ENCODE results near the gene PRTN3. TPM values are rescaled to one million over a fixed set of nuclear protein-coding genes. Genes with fewer than 3 reads are reported as not detected.

Gene PRTN3
- total RNA-seq, 3 donors from 2014 or later = not detected

DNA sequence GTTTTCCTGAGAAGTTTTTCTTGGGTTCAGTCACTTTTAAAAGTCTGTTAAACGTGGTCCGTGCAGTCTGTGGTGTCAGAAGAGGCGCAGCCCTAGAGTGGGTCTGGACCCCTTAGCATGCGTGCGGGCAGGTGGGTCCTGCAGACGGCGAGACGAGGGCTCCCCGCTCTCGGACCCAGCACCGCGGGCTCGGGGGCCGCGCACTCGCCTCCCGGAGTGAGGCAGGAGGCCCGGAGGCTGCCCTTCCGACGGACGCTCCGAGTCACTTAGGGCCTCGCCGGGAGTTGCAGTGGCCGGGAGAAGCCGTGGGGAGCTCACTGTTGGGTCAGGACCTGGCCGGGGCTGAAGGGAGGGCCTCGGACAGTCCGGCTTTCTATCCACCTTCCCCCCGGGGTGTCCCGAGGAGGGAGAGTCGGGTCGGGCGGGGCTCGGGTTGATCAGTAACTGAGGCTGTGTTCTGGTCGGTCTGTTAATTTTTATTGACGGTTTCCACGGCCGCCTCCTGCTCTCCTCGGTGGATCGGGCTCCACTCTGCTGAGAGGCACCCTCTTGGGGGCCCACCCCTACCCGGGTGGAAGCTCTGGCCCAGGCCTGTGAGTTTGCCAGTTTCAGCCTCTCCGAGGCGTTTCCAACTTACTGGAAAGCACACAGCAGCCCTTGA, 42.3 kb upstream of the PRTN3 start:
- TF ChIP-seq, protein P1, sequence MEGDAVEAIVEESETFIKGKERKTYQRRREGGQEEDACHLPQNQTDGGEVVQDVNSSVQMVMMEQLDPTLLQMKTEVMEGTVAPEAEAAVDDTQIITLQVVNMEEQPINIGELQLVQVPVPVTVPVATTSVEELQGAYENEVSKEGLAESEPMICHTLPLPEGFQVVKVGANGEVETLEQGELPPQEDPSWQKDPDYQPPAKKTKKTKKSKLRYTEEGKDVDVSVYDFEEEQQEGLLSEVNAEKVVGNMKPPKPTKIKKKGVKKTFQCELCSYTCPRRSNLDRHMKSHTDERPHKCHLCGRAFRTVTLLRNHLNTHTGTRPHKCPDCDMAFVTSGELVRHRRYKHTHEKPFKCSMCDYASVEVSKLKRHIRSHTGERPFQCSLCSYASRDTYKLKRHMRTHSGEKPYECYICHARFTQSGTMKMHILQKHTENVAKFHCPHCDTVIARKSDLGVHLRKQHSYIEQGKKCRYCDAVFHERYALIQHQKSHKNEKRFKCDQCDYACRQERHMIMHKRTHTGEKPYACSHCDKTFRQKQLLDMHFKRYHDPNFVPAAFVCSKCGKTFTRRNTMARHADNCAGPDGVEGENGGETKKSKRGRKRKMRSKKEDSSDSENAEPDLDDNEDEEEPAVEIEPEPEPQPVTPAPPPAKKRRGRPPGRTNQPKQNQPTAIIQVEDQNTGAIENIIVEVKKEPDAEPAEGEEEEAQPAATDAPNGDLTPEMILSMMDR (IDR thresholded peaks at IDR 0.05) = no peak
- intact Hi-C loops (cut with DNase I, micrococcal nuclease) = no loop called here
- DNase-seq = peak; percentile 81 to 87 (median 84)
- H3K9me3 ChIP-seq = no peaks in the 10 kb centered on the region
- H3K4me1 ChIP-seq (ENCODE audit: low read depth) = peaks cover 48% of the 10 kb centered on the region
- peak overlapping the region; percentile 84 for H3K4me3 ChIP-seq
- H3K36me3 ChIP-seq (ENCODE audit: low read depth) = peaks cover 5% of the 10 kb centered on the region
- ATAC-seq = peak; percentile 23

DNA sequence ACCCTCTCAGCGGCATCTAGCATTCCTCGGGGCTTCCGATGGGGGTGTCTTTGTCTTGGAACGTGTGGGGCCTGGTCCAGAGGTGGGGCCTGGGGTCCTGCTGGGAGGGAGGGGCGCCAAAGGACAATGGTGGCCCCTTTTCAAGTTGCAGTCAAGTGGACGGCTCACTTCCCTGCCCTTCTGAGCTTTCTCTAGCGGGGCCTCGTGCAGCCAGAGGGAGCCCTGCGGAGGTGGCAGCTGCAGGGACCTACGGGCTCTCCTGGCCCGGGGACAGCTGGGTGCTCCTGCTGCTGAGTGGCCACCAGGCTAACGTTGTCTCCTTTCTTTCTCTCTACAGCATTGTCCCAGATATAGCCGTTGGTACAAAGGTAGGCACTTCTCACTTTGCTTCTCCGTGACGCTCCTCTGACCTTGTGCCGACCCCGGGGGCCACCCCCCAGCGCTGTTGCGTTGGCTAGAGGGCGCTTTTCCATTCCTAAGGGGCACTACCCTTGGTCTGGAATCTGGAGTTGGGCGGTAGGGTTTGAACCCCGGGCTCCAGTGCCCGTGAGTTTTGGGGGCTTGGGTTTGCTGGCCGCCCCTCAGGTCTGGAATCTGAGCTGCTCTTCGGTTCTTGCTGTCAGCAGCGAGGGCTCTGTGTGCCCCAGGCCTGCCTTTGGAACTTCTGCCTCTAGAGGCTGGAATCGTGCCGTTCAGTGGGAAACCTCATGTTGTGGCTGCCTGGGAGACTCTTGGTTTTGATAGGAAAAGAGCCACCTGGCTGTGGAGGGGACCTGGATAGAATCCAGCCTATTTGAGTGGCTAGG, 41.5 kb upstream of the PRTN3 start:
- intact Hi-C loops (cut with DNase I, micrococcal nuclease) = no loop called here
- H3K4me1 ChIP-seq (ENCODE audit: low read depth) = peaks cover 48% of the 10 kb centered on the region
- no peak overlapping the region for H3K4me3 ChIP-seq
- ATAC-seq = no peak
- TF ChIP-seq, protein P1 (IDR thresholded peaks at IDR 0.05) = no peak
- peaks cover 6% of the 10 kb centered on the region for H3K36me3 ChIP-seq (ENCODE audit: low read depth)
- DNase-seq = peak in 1 of 3 donors; percentile 39
- no peaks in the 10 kb centered on the region for H3K9me3 ChIP-seq

DNA sequence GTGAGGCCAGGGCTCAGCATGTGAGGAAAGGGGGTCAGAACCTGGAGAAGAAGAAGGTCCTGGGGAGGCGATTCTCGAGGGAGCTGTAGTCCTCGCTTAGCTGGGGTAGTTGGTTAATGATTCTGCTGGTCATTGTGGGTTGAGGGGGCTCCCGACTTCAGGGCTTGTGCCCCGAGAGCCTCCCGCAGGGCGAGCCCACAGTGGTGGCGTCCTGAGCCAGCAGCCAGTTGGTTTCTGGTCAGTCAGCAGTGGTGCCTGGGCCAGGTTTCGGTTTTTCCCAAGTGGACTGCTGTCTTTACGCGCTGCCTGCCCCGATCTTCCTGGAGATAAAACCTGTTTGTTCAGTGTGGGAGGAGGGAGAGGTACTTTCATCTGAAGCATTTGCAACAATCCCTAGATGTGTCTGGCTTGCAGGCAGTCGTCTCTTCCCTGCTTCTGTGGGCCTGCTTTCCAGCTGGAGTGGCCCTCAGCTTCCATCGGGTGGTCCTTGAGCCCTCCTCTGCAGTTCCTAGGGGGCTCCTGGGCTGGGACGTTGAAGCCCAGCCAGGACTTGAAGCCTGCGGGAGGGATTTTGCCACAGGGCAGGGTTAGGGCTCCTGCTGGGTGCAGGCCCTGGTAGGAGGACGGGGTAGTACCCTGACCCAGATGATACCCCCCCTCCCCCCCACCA, 40.3 kb upstream of the PRTN3 start:
- no peaks in the 10 kb centered on the region for H3K9me3 ChIP-seq
- peak; percentile 56 to 68 (median 64) for DNase-seq
- H3K4me3 ChIP-seq = no peak overlapping the region
- H3K36me3 ChIP-seq (ENCODE audit: low read depth) = peaks cover 18% of the 10 kb centered on the region
- peaks cover 48% of the 10 kb centered on the region for H3K4me1 ChIP-seq (ENCODE audit: low read depth)
- TF ChIP-seq, protein P1 (IDR thresholded peaks at IDR 0.05) = no peak
- intact Hi-C loops (cut with DNase I, micrococcal nuclease) = no loop called here
- ATAC-seq = peak; percentile 1

DNA sequence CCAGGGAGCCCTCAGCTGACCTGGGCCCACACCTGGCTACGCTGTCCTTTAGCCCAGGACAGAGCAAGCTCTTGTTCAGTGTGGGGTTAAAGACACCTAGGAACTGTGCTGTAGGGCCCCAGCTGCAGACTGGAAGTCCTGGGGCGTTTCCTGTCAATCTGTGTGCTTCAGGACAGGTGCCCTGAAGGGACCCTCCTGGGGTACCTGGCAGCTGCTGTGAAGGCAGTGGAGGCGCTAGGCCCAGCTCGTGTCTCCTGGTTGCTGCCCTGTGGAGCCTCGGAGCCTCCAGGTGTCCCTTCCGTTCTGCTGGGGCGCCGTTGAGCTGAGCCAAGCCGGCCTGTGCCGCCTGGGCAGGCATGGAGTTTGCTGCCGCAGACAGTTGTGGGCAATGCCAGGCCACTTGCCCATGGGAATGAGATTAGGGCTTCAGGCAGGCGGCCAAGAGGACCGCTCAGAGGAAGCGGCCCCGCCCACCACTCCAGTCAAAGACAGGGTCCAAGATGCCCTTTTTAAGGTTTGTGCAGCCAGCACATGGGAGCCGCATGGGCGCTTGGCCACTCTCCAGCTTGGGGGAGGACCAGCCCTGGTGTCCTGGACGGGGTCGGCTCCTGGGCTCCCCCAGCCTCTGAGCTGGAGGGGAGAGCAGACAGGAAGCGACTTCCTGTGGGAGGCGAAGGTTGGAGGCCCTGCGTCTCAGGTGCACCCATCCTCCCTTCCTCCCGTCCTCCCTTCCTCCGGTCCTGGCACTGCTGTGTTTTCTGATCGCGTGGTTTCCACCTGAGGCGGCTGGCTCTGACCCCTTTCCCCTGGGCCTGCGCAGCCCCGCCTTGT, 39.6 kb upstream of the PRTN3 start:
- intact Hi-C loops (cut with DNase I, micrococcal nuclease) = no loop called here
- DNase-seq (peak; percentile 60 to 74 (median 60)), ATAC-seq (no peak)
- H3K4me1 ChIP-seq (ENCODE audit: low read depth) = peaks cover 41% of the 10 kb centered on the region
- TF ChIP-seq, protein P1 (IDR thresholded peaks at IDR 0.05) = no peak
- peaks cover 25% of the 10 kb centered on the region for H3K36me3 ChIP-seq (ENCODE audit: low read depth)
- no peak overlapping the region for H3K4me3 ChIP-seq
- no peaks in the 10 kb centered on the region for H3K9me3 ChIP-seq

DNA sequence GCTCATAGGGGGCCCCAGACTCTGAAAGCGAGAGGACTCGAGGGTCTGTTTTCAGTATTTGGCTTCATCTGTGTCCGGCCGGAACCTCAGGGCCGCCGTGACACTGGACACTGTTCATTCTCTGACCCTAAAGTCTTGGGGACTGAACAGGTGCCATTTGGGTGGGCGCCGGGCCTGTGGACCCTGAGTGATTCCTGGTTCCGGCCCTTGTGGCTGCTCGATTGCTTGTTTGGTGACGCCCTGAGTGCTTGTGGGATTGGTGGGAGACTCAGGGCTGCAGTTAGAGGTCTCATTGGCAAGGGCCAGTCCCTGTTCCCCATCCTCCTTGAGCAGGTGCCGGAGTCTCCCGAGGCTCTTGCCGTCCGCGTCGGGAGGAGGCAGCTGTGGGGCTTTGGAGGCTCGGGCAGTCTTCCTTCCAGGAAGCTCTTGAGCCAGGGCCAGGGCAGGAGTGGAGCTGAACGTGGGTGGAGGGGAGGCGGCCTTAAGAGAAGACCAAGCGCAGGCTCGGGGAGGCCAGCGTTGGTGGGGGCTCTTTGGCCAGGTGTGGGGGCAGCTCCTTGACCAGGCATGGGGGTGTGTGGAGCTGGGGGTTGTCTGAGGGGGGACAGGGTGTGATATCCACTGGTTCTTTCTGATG, 38.8 kb upstream of the PRTN3 start:
- H3K36me3 ChIP-seq (ENCODE audit: low read depth) = peaks cover 30% of the 10 kb centered on the region
- intact Hi-C loops (cut with DNase I, micrococcal nuclease) = no loop called here
- peak in 1 of 3 donors; percentile 35 for DNase-seq
- no peaks in the 10 kb centered on the region for H3K9me3 ChIP-seq
- H3K4me1 ChIP-seq (ENCODE audit: low read depth) = peaks cover 39% of the 10 kb centered on the region
- TF ChIP-seq, protein P1 (IDR thresholded peaks at IDR 0.05) = no peak
- H3K4me3 ChIP-seq = no peak overlapping the region
- ATAC-seq = no peak
